Fibroblast of upper back skin (primary cell): ENCODE measurements around the gene RGL2.
"Not testable (repeated sequence)": the region's sequence is repeated elsewhere in the genome, so short reads cannot be mapped to it uniquely, and the experiment has no call there.

Experiments used
- DNase-seq: peaks from one replicate; pipeline ENCODE4 v3.0.0-alpha.2; 2013

RGL2 gene

DNA sequence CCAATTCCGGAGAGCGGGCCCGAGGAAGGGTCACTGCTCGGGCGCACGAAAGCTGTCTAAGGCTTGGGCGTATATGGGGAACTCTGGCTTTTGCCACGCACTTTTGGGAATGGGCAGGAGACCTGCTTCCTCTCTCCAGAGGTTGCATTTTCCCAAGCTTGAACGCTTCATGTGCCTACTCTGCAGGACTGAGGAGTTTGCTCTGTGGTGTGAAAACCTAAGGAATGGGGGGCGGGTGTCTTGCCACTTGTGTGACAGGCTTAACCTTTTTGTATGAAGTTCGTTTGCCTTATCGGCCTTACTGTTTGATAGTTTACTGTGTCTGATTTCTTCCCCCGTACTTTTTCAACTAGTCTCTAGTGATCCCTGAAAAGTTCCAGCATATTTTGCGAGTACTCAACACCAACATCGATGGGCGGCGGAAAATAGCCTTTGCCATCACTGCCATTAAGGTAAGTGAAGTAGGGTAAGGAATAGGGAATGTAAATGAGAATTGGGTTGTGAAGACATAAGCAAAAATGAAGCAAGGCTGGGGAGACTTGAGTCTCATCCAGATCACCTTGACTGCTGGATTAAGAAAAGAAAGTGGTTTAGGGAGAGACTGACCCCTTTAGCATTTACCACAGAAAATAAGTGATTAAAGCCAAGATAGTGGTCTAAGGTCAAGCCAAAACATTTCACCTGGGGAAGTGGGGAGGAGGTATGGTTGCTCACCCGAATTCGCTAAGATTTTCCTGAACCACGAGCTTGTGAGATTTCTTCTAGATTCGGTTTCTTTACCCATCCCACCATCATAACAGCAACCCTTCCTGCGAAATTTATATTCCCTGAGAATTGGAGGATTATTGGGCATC lies 26.2 kb downstream of the RGL2 start:
- no peak for DNase-seq

DNA sequence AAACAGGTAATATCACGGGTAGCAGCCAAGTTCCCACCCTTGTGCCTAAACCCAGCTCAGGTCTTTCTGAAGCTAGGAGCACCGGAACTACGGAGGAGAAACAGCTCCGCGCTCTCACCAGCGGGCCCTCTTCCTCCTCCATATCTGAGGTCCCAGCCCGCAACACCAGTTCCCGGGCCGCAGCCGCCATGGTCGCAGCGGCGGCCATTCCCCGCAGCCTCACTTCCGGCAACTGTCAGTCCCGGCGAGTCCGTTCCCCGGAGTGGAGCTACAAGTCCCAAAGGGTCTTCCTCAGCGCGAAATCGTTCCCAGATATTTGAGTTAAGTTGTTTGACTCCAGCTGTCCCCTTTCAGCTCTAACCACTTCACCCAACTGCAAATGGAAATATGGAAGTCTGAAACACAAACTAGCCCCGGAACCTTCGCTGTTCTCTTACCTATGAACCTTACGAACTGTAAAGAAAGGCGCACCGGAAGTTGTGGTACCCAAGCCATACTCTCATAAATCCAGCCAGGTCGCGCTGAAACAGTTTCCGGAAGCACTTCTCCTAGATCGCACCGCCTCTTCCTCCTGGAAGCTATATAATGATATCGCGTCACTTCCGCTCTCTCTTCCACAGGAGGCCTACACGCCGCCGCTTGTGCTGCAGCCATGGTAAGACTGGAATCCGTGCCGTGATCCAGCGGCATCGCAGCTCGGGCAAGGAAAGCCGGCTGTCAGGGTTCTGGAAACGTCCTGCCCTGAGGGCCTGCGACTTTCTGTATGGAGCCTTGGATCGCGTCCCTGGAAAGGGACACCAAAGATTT lies 27.1 kb downstream of the RGL2 start, which contains the start of the genes RPS18 and VPS52:
Gene RPS18, plus strand, starts transcription at position 608 of the 807 bp plus-strand sequence. Its CDS starts 45 bp downstream, at position 653.
Gene VPS52, minus strand, starts transcription at position 409 of the 807 bp plus-strand sequence. Its CDS starts 201 bp downstream, at position 208.
- DNase-seq: peak; percentile 99

GRCh38 chr6:33271117-33271467 lies 27.6 kb downstream of the RGL2 start:
- no peak for DNase-seq

DNA sequence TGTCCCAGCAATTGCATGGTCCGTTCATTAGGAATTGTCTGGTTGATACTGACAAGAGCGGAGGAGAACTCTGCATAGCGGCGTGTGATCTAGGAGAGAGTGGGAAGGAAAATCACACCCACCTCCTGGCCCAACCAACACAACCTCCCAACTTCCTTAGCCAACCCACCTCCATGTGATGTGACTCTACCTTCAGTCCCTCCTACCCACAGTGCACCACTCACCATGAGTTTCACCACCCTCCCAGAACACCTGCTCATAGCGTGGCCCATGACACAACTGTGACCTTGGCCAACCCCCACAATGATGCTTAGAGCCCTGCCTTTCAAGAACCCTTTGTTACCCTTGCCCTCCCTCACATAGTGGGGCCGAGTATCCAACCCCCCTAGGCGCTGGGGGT lies 34.7 kb downstream of the RGL2 start:
- no peak for DNase-seq

- DNase-seq: not testable (repeated sequence)
Measured at GRCh38 chr6:33262490-33262889, 36.3 kb downstream of the RGL2 start.

GRCh38 chr6:33259032-33259431 lies 39.7 kb downstream of the RGL2 start:
- DNase-seq: no peak

DNA sequence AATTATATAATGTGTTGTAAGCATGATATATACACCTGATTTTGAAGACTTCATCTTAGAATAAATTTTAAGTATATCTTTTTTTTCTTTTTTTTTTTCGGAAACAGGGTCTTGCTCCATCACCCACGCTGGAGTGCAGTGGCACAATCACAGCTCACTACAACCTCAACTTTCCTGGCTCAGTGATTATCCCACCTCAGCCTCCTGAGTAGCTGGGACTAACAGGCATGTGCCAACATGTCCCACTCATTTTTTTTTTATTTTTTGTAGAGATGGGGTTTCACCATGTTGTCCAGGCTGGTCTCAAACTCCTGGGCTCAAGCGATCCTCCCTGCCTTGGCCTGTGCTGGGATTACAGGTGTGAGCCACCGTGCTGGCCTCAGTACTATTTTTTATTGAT lies 44.2 kb downstream of the RGL2 start:
- no peak for DNase-seq

DNA sequence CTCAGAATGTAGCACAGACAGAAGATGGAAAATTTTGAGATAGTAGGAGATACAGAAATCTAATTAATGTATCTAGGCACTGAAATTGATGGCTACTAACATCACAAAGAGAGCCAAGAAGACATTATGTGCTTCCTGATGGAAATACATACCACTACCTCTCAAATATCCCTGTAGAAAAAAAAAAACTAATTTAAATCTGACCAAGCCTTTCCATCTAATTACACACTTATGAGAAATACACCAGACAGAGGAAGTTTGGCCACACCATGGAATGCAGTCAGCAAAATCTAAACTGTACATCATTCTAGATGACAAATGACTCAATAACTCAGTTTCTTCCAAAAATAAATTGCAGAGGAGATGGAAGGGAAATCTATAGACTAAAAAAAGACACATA lies 46.0 kb downstream of the RGL2 start:
- peak; percentile 82 for DNase-seq

GRCh38 chr6:33251395-33252012 lies 47.2 kb downstream of the RGL2 start:
- DNase-seq: peak; percentile 55

GRCh38 chr6:33250731-33251130 lies 48.0 kb downstream of the RGL2 start:
- no peak for DNase-seq

DNA sequence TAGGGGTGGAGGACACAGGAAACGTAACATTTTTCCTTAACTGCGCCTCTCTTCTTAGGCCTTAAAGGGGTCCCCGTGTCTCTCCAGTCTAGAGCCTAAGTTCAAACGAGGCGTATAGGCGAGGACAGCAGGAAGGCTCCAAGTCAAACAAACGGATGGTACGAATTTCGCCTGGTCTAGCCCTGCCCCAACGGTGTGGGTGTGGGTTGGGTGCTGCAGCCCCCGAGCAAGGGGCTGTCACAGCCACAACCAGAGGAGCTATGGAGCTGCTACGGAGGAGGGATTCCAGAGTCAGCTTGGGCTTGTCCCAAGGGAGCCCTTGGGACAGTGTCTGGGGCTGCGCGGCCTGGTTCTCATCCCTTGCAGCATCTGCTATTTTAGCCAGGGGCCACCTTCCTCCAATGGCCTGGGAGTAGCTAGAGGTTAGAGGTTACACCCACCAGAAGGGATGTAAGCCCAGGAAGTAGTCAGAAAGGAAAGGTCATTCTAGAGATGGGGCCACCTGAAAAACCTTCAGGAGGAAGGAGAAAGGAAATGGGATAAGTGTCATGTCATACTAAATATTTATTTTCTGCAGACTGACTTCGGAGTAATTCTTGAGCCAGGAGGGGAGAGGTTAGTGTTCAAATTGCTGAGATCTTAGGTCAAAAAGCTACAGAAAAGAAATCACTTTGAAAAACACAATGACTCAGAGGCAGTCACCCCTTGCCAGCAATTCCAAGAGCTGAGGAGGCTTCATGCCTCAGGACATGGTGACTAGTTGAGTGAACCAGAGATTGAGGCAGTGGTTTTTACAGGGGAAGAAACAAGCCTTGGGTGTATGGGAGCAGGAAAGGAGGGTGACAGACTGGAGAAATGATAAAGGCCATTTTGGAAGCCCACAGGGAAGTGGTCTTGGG lies 48.8 kb downstream of the RGL2 start:
- peak; percentile 75 for DNase-seq

GRCh38 chr6:33248932-33249731 lies 49.6 kb downstream of the RGL2 start:
- peak; percentile 99 for DNase-seq

DNA sequence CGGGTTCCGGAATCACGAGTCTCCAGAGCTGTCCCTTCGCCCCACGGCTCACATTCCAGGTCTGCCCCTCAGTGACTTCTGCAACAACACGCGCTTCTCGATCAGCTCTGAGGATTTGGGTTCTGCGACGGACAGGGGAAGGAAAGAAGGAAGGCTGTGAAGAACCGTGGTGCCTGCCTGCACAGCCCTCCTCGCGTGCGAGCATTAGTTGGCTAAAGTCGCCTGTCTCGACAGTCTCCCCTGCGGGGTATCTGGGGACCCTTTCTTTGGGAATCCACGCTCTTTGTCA lies 50.2 kb downstream of the RGL2 start:
- DNase-seq: no peak

GRCh38 chr6:33247977-33248642 lies 50.6 kb downstream of the RGL2 start:
- peak; percentile 84 for DNase-seq

GRCh38 chr6:33243476-33243875 lies 55.3 kb downstream of the RGL2 start:
- DNase-seq: no peak

GRCh38 chr6:33241968-33242367 lies 56.8 kb downstream of the RGL2 start:
- no peak for DNase-seq
